Measurements from ENCODE around the gene FAM3B. TPM values are rescaled to one million over a fixed set of nuclear protein-coding genes. Genes with fewer than 3 reads are reported as not detected.

The FAM3B gene
- total and polyA plus RNA-seq, 9 donors = 0.16 to 0.80 (median 0.30) TPM; not detected in 1

DNA sequence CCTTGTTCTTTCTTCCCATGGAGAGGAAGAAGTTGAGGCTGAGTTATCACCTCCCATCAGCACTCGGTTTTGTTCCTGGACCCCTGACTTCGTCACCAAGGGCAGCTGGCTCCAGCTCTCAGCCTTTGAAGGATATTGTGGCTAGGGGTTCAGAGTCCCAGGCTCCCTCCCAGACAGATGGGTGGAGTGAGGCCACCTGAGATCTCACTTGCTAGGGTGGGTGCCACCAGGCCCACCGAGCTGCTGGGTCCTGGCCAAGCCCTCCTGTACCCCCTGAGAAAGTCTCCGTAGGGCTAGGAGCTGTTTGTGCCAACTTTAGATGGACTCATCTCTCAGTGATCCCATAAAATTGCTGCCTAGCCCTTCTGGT lies 52.1 kb downstream of the FAM3B start:
- WGBS (ENCODE audit: insufficient coverage) = 31% methylated on average over 2 of the region's 4 CpGs
- Histone ChIP-seq H3K27me3 (ENCODE audit: control insufficient read depth, insufficient read depth, low read length) (peaks cover 9% of the 10 kb centered on the region), H3K36me3 (ENCODE audit: control insufficient read depth, insufficient read depth, low read length) (no peaks in the 10 kb centered on the region), H3K4me1 (ENCODE audit: control insufficient read depth, insufficient read depth, low read length) (peaks cover 20% of the 10 kb centered on the region), H3K27ac (ENCODE audit: low read length) (no peak overlapping the region), H3K9me3 (replicated peaks; ENCODE audit: control insufficient read depth, low read depth, low read length) (no peaks in the 10 kb centered on the region), H3K4me3 (ENCODE audit: low read length) (no peak overlapping the region)
- no peak for DNase-seq

DNA sequence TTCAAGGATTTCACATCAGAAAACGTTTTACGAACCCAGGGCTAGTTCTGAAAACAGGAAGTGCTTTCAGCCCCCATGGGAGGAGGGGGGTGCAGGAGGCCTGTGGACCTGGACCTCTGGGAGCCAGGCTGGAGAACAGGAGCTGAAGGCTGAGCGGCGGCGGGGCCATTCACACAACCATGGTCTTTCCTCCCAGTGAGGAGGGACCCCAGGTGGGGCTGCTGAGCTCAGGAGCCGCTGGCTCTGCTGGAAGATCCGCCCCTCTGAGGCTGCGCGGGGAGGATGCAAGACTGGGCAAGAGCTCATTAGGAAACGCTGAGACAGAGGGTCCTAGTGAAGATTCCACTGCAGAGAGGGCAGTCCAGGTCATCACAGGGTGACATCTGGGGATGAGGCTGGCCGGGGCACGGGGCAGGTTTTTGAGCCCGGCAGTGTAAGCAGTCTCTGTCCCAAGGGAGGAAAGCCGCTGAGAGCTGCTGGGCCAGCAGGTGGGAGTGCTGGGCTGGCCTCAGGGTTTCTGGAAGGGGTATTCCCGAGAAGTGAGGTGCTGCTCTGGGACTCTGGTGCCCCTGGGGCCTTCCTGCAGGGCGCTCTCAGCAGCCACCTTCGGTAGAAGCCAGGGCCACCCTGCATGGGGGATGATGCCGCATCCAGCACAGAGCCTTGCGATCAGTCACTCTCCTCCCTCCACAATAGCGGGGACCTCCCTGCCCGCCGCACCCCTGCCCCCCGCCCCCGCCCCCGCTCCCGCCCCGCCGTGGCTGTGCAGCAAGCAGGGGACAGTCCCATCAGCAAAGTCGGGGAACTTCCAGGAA lies 52.7 kb downstream of the FAM3B start:
- H3K27me3 ChIP-seq (ENCODE audit: control insufficient read depth, insufficient read depth, low read length) = peaks cover 9% of the 10 kb centered on the region
- peaks cover 19% of the 10 kb centered on the region for H3K4me1 ChIP-seq (ENCODE audit: control insufficient read depth, insufficient read depth, low read length)
- H3K9me3 ChIP-seq (replicated peaks; ENCODE audit: control insufficient read depth, low read depth, low read length) = no peaks in the 10 kb centered on the region
- DNase-seq = peak; percentile 55
- WGBS (ENCODE audit: insufficient coverage) = 4% methylated on average over 11 of the region's 29 CpGs
- H3K4me3 ChIP-seq (ENCODE audit: low read length) = peak overlapping the region; percentile 3
- no peaks in the 10 kb centered on the region for H3K36me3 ChIP-seq (ENCODE audit: control insufficient read depth, insufficient read depth, low read length)
- peak overlapping the region; percentile 13 for H3K27ac ChIP-seq (ENCODE audit: low read length)

- no peak for DNase-seq
- peaks cover 19% of the 10 kb centered on the region for H3K4me1 ChIP-seq (ENCODE audit: control insufficient read depth, insufficient read depth, low read length)
- peaks cover 9% of the 10 kb centered on the region for H3K27me3 ChIP-seq (ENCODE audit: control insufficient read depth, insufficient read depth, low read length)
- no peaks in the 10 kb centered on the region for H3K36me3 ChIP-seq (ENCODE audit: control insufficient read depth, insufficient read depth, low read length)
- H3K9me3 ChIP-seq (replicated peaks; ENCODE audit: control insufficient read depth, low read depth, low read length) = no peaks in the 10 kb centered on the region
- H3K4me3 ChIP-seq (ENCODE audit: low read length) = no peak overlapping the region
- WGBS (ENCODE audit: insufficient coverage) = 78% methylated on average over 21 of the region's 30 CpGs
- H3K27ac ChIP-seq (ENCODE audit: low read length) = no peak overlapping the region
Measured at GRCh38 chr21:41369920-41370839, 53.6 kb downstream of the FAM3B start.

DNA sequence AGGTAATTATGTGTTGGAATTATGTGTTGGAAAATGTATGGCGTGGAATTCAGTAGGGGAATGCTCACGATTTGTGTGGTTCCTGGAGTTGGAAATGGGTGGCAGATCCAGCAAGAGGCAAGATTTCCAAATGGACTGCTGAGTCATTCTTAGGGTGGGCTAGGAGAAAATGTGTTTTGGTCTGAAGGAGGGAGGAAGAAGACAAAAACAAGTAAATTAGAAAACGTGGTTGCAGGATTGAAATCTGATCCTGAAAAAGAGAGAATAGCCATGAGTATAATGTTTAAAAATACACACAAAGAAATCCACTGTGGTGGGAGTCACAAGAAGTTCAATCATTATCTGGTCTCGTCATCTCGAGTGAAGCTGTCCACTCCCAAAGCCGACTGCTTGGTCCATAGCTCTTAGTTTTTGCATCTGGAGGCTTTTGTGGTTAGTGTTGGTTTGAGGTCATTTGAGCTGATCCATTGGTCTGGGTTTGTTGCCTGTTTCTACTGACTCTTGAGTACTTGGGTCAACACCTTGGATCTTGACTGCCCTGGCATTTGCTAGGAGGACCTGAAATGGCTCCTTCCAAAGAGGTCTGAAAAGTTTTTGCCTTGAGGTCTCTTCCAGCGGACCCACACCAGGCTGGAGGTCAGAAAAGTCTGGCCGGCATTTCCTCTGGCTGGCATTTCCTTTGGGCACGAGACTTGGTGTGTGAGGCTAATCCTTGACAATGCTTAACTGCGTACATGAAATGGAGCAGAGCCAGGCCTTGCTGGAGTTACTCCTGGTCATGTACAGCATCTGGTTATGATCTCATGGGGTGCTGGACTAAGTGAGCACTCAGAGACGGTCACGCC lies 54.5 kb downstream of the FAM3B start:
- H3K4me1 ChIP-seq (ENCODE audit: control insufficient read depth, insufficient read depth, low read length) = peaks cover 19% of the 10 kb centered on the region
- WGBS (ENCODE audit: insufficient coverage) = 78% methylated on average over 6 of the region's 12 CpGs
- H3K27me3 ChIP-seq (ENCODE audit: control insufficient read depth, insufficient read depth, low read length) = peaks cover 9% of the 10 kb centered on the region
- no peak overlapping the region for H3K27ac ChIP-seq (ENCODE audit: low read length)
- H3K4me3 ChIP-seq (ENCODE audit: low read length) = no peak overlapping the region
- DNase-seq = no peak
- no peaks in the 10 kb centered on the region for H3K36me3 ChIP-seq (ENCODE audit: control insufficient read depth, insufficient read depth, low read length)
- H3K9me3 ChIP-seq (replicated peaks; ENCODE audit: control insufficient read depth, low read depth, low read length) = no peaks in the 10 kb centered on the region

DNA sequence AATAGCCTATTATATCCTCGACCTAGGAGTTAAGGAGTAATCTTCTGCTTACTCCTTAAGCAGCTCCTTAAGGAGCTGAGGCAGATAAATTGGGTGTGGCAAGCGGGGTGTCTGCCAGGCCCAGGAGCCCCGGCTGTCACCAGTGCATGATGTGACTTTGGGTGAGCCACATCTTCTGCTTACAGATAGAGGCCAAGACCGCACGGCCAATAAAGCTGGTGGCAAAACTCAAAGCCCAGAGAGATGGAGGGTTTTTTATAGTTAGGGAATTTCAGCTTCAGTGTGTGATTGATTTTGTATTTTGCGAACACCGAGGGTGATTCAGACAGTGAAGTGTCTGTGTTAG lies 55.1 kb downstream of the FAM3B start:
- 92% methylated on average over 6 of the region's 7 CpGs for WGBS (ENCODE audit: insufficient coverage)
- no peak overlapping the region for H3K27ac ChIP-seq (ENCODE audit: low read length)
- H3K4me1 ChIP-seq (ENCODE audit: control insufficient read depth, insufficient read depth, low read length) = peaks cover 19% of the 10 kb centered on the region
- DNase-seq = no peak
- no peaks in the 10 kb centered on the region for H3K9me3 ChIP-seq (replicated peaks; ENCODE audit: control insufficient read depth, low read depth, low read length)
- no peak overlapping the region for H3K4me3 ChIP-seq (ENCODE audit: low read length)
- peaks cover 9% of the 10 kb centered on the region for H3K27me3 ChIP-seq (ENCODE audit: control insufficient read depth, insufficient read depth, low read length)
- no peaks in the 10 kb centered on the region for H3K36me3 ChIP-seq (ENCODE audit: control insufficient read depth, insufficient read depth, low read length)

DNA sequence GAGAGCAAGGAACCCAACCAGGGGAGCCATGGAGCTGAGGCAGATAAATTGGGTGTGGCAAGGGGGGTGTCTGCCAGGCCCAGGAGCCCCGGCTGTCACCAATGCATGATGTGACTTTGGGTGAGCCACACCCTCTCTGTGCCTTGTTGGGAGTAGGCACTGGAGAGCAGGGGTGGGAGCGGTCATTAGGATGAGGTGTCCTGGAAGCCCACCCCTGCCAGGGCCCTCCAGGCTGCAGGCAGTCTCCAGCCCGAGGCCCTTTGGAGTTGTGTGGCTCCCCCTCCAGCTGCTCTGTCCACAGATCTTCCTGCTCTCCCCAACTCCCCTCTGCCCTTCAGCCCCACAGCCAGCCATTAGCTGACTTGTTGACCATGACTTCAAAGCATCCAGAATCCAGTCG lies 56.7 kb downstream of the FAM3B start:
- no peaks in the 10 kb centered on the region for H3K9me3 ChIP-seq (replicated peaks; ENCODE audit: control insufficient read depth, low read depth, low read length)
- no peak overlapping the region for H3K27ac ChIP-seq (ENCODE audit: low read length)
- peaks cover 12% of the 10 kb centered on the region for H3K4me1 ChIP-seq (ENCODE audit: control insufficient read depth, insufficient read depth, low read length)
- DNase-seq = no peak
- no peak overlapping the region for H3K4me3 ChIP-seq (ENCODE audit: low read length)
- peaks cover 7% of the 10 kb centered on the region for H3K27me3 ChIP-seq (ENCODE audit: control insufficient read depth, insufficient read depth, low read length)
- 30% methylated on average over 3 of the region's 4 CpGs for WGBS (ENCODE audit: insufficient coverage)
- peaks cover 3% of the 10 kb centered on the region for H3K36me3 ChIP-seq (ENCODE audit: control insufficient read depth, insufficient read depth, low read length)

- Histone ChIP-seq H3K4me3 (ENCODE audit: low read length) (no peak overlapping the region), H3K4me1 (ENCODE audit: control insufficient read depth, insufficient read depth, low read length) (peaks cover 8% of the 10 kb centered on the region), H3K27me3 (ENCODE audit: control insufficient read depth, insufficient read depth, low read length) (peaks cover 7% of the 10 kb centered on the region), H3K27ac (ENCODE audit: low read length) (no peak overlapping the region), H3K36me3 (ENCODE audit: control insufficient read depth, insufficient read depth, low read length) (peaks cover 3% of the 10 kb centered on the region), H3K9me3 (replicated peaks; ENCODE audit: control insufficient read depth, low read depth, low read length) (no peaks in the 10 kb centered on the region)
- no peak for DNase-seq
- WGBS (ENCODE audit: insufficient coverage) = no CpG with 5 or more reads among the region's 8 CpGs
Measured at GRCh38 chr21:41373763-41374162, 57.2 kb downstream of the FAM3B start.

GRCh38 chr21:41374177-41374712 lies 57.6 kb downstream of the FAM3B start:
- WGBS (ENCODE audit: insufficient coverage) = 98% methylated on average over 13 of the region's 14 CpGs
- no peak overlapping the region for H3K27ac ChIP-seq (ENCODE audit: low read length)
- peaks cover 3% of the 10 kb centered on the region for H3K36me3 ChIP-seq (ENCODE audit: control insufficient read depth, insufficient read depth, low read length)
- DNase-seq = no peak
- no peaks in the 10 kb centered on the region for H3K9me3 ChIP-seq (replicated peaks; ENCODE audit: control insufficient read depth, low read depth, low read length)
- peaks cover 3% of the 10 kb centered on the region for H3K4me1 ChIP-seq (ENCODE audit: control insufficient read depth, insufficient read depth, low read length)
- H3K27me3 ChIP-seq (ENCODE audit: control insufficient read depth, insufficient read depth, low read length) = peaks cover 4% of the 10 kb centered on the region
- H3K4me3 ChIP-seq (ENCODE audit: low read length) = no peak overlapping the region

- no peaks in the 10 kb centered on the region for H3K4me1 ChIP-seq (ENCODE audit: control insufficient read depth, insufficient read depth, low read length)
- H3K27ac ChIP-seq (ENCODE audit: low read length) = no peak overlapping the region
- 78% methylated on average over 5 of the region's 5 CpGs for WGBS (ENCODE audit: insufficient coverage)
- H3K36me3 ChIP-seq (ENCODE audit: control insufficient read depth, insufficient read depth, low read length) = peaks cover 8% of the 10 kb centered on the region
- H3K9me3 ChIP-seq (replicated peaks; ENCODE audit: control insufficient read depth, low read depth, low read length) = no peaks in the 10 kb centered on the region
- peaks cover 2% of the 10 kb centered on the region for H3K27me3 ChIP-seq (ENCODE audit: control insufficient read depth, insufficient read depth, low read length)
- no peak overlapping the region for H3K4me3 ChIP-seq (ENCODE audit: low read length)
- DNase-seq = no peak
Measured at GRCh38 chr21:41374867-41375533, 58.4 kb downstream of the FAM3B start.
